GM12878 (cell line): ENCODE results near the gene PKDREJ. TPM values are rescaled to one million over a fixed set of nuclear protein-coding genes. Genes with fewer than 3 reads are reported as not detected.

Experiments used
- ATAC-seq: fragments of 200-7000 bp; cut with Tn5 transposase; 3 replicates; pipeline ENCODE4 v1.9.1; 2020; ENCODE audit warnings: mild to moderate bottlenecking, moderate library complexity
- BruUV-seq: library from RNA; stranded (reverse); fragments of 400-500 nt; replicated peaks from 2 replicates; lab custom pipeline; 2021; lab: Mats Ljungman, UMichigan
- CTCF ChIA-PET: fragments of 300-600 bp; sonication (Branson Sonifier 250); formaldehyde crosslinking; extraction: SDS; loops from one replicate; lab custom pipeline; 2021; ENCODE audit warnings: inconsistent platforms; lab: Yijun Ruan, JAX
- POLR2A ChIA-PET: fragments of 350-600 bp; formaldehyde crosslinking; extraction: SDS; loops from one replicate; lab custom pipeline; 2021; ENCODE audit warnings: inconsistent platforms; lab: Charles Lee
- RAD21 ChIA-PET: fragments of 300-600 bp; sonication (Branson Sonifier 250); formaldehyde crosslinking; loops from one replicate; lab custom pipeline; 2023; ENCODE audit warnings: antibody characterized with exemption; ENCODE audit not compliant: unreplicated experiment; lab: Charles Lee
- SMC1A ChIA-PET: fragments of 300-600 bp; sonication (Branson Sonifier 250); formaldehyde crosslinking; loops from one replicate; lab custom pipeline; 2023; ENCODE audit not compliant: unreplicated experiment, uncharacterized antibody; lab: Charles Lee
- DNase-seq: peaks from one replicate; pipeline ENCODE4 v3.0.0-alpha.2; 2011; ENCODE audit warnings: low read depth, low spot score
- FAIRE-seq: peaks from 3 replicates; lab custom pipeline; 2011; peaks lifted over from hg19 to GRCh38; lab: Jason Lieb, UNC
- H2AFZ ChIP-seq: 2 replicates; pipeline ENCODE4 v1.6.0; 2011; ENCODE audit warnings: low read depth, low read length, control low read depth; ENCODE audit not compliant: control insufficient read depth
- H3K27ac ChIP-seq: 2 replicates; pipeline ENCODE4 v1.5.1; 2011; ENCODE audit warnings: control low read depth; ENCODE audit not compliant: control insufficient read depth, insufficient read depth
- H3K27me3 ChIP-seq, 2 experiments: replicated peaks in 1 of 2; 2 replicates each; pipeline versions ENCODE4 v1.6.0 to v1.6.1; 2011; ENCODE audit warnings: low read length in 1 of 2; ENCODE audit not compliant: control insufficient read depth in 2 of 2, insufficient read depth in 2 of 2
- H3K36me3 ChIP-seq, 2 experiments: 2 replicates each; pipeline ENCODE4 v1.5.1; 2011; ENCODE audit warnings: low read length in 1 of 2; ENCODE audit not compliant: control insufficient read depth in 2 of 2, insufficient read depth in 2 of 2
- H3K4me1 ChIP-seq: 2 replicates; pipeline ENCODE4 v1.6.1; 2011; ENCODE audit warnings: mild to moderate bottlenecking, low read length, moderate library complexity, mixed read lengths; ENCODE audit not compliant: control insufficient read depth, insufficient read depth
- H3K4me2 ChIP-seq: 2 replicates; pipeline ENCODE4 v1.6.0; 2011; ENCODE audit warnings: control low read depth; ENCODE audit not compliant: control insufficient read depth, insufficient read depth
- H3K4me3 ChIP-seq: fragments of 200-600 bp; sonication (generic); 2 replicates; pipeline ENCODE4 v1.5.1; 2016
- H3K79me2 ChIP-seq: 2 replicates; pipeline ENCODE4 v1.6.0; 2011; ENCODE audit warnings: low read length; ENCODE audit not compliant: control insufficient read depth, insufficient read depth
- H3K9ac ChIP-seq: 2 replicates; pipeline ENCODE4 v1.8.0; 2011; ENCODE audit warnings: low read length, control low read depth, mixed read lengths; ENCODE audit not compliant: control insufficient read depth, insufficient read depth
- H3K9me3 ChIP-seq: replicated peaks from 3 replicates; pipeline ENCODE4 v1.5.1; 2011; ENCODE audit warnings: mild to moderate bottlenecking, low read length; ENCODE audit not compliant: control insufficient read depth, insufficient read depth
- H4K20me1 ChIP-seq: 2 replicates; pipeline ENCODE4 v1.6.0; 2011; ENCODE audit not compliant: control insufficient read depth, insufficient read depth
- IRF4 ChIP-seq: IDR thresholded peaks from 2 replicates; pipeline ENCODE4 v1.6.1; 2011; ENCODE audit warnings: low read depth, low read length
- JUNB ChIP-seq: IDR thresholded peaks from 2 replicates; pipeline ENCODE4 v1.6.1; 2016; ENCODE audit warnings: antibody characterized with exemption, mild to moderate bottlenecking
- RUNX3 ChIP-seq: IDR thresholded peaks from 2 replicates; pipeline ENCODE4 v1.6.1; 2012; ENCODE audit warnings: low read length, inconsistent platforms
- WRNIP1 ChIP-seq: IDR thresholded peaks from 2 replicates; pipeline ENCODE4 v1.6.1; 2011; ENCODE audit warnings: low read depth, low read length, improper control_type of control experiment, borderline replicate concordance
- YBX1 ChIP-seq: fragments of 450-650 bp; IDR thresholded peaks from 2 replicates; pipeline ENCODE4 v1.6.1; 2016; ENCODE audit warnings: antibody characterized with exemption
- WGBS: methylation state at CpG from one replicate; pipeline ENCODE4 v1.1.6; 2016; ENCODE audit warnings: low lambda C conversion rate; ENCODE audit not compliant: insufficient replicate concordance, insufficient coverage; ENCODE audit errors: missing lambda C conversion rate; 5-methylcytosine and 5-hydroxymethylcytosine counted together
- in situ Hi-C: fragments of 300-500 bp; cut with MboI; formaldehyde crosslinking; loops from 9 replicates; pipeline ENCODE4 v1.14.3; 2018; ENCODE audit warnings: mixed read lengths
- intact Hi-C: fragments of 100-400 bp; cut with micrococcal nuclease; formaldehyde crosslinking; loops from one replicate; pipeline ENCODE4 v1.14.2; 2022; ENCODE audit not compliant: unreplicated experiment
- polyA plus RNA-seq, 11 experiments: library from polyadenylated mRNA; depleted of rRNA in 4 of 11; unstranded in 6 of 11; stranded (reverse) in 5 of 11; fragments of >200 nt; fragmentation: Nextera tagmentation in 4 of 11; fragmentation: Illumina TruSeq in 1 of 11; extraction: Ambion mirVana in 4 of 11; extraction: Trizol in 1 of 11; gene quantifications; 1 replicate in 1 of 11; 2 replicates in 10 of 11; pipeline versions ENCODE4 v1.2.1 to v1.2.3, GENCODE V29; 2011 to 2016; ENCODE audit warnings: inconsistent platforms in 2 of 11, missing spikeins in 2 of 11, low read depth in 1 of 11
- total RNA-seq, 4 experiments: library from RNA; depleted of rRNA in 3 of 4; stranded (reverse); fragments of >200 nt in 3 of 4; fragmentation: Illumina TruSeq in 1 of 4; extraction: Trizol in 1 of 4; gene quantifications; 2 replicates each; pipeline versions ENCODE4 v1.2.1 to v1.2.3, GENCODE V29; 2013 to 2021
- TF ChIP-seq, protein P1 (sequence below): fragments of 150-350 bp; IDR thresholded peaks from 2 replicates; pipeline ENCODE4 v1.6.1; 2016; ENCODE audit warnings: low read depth, low read length

Gene PKDREJ
- total and polyA plus RNA-seq, 10 of the 15 experiments (the other 5 are each of a cell fraction or from before 2014, with no cell fraction given), result 0.02 to 0.03 TPM; not detected in 8

DNA sequence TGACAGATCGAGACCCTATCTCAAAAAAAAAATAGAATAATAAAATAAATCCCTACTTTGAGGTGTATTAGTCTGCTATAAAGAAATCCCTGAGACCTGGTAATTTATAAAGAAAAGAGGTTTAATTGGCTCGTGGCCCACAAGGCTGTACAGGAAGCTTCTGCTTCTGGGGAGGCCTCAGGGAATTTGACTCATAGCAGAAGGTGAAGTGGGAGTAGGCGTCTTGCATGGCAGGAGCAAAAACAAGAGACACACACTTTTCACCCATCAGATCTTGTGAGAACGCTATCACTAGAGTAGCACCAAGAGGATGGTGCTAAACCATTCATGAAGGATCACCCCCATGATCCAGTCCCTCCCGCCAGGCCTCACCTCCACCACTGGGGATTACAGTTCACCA is 42.2 kb downstream of the PKDREJ start:
- Histone ChIP-seq H4K20me1 (no peaks in the 10 kb centered on the region), H3K9ac (no peak overlapping the region), H2AFZ (no peak overlapping the region), H3K4me2 (no peak overlapping the region), H3K27me3 (no peaks in the 10 kb centered on the region), H3K27ac (peak overlapping the region; percentile 46), H3K4me1 (peaks cover 8% of the 10 kb centered on the region), H3K79me2 (no peaks in the 10 kb centered on the region), H3K4me3 (no peak overlapping the region), H3K9me3 (no peaks in the 10 kb centered on the region; the same call in 2 of the 3 replicates), H3K36me3 (peaks cover 0 to 2% of the 10 kb centered on the region in 2 experiments; a peak in 2 of 4 replicates)
- 13% methylated on average over 5 of the region's 5 CpGs for WGBS
- TF ChIP-seq, protein P1, sequence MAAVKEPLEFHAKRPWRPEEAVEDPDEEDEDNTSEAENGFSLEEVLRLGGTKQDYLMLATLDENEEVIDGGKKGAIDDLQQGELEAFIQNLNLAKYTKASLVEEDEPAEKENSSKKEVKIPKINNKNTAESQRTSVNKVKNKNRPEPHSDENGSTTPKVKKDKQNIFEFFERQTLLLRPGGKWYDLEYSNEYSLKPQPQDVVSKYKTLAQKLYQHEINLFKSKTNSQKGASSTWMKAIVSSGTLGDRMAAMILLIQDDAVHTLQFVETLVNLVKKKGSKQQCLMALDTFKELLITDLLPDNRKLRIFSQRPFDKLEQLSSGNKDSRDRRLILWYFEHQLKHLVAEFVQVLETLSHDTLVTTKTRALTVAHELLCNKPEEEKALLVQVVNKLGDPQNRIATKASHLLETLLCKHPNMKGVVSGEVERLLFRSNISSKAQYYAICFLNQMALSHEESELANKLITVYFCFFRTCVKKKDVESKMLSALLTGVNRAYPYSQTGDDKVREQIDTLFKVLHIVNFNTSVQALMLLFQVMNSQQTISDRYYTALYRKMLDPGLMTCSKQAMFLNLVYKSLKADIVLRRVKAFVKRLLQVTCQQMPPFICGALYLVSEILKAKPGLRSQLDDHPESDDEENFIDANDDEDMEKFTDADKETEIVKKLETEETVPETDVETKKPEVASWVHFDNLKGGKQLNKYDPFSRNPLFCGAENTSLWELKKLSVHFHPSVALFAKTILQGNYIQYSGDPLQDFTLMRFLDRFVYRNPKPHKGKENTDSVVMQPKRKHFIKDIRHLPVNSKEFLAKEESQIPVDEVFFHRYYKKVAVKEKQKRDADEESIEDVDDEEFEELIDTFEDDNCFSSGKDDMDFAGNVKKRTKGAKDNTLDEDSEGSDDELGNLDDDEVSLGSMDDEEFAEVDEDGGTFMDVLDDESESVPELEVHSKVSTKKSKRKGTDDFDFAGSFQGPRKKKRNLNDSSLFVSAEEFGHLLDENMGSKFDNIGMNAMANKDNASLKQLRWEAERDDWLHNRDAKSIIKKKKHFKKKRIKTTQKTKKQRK, result no peak
- TF ChIP-seq RUNX3 (peak; percentile 44), YBX1 (no peak), JUNB (peak; percentile 45), WRNIP1 (no peak), IRF4 (peak; percentile 63; the same call in 1 of the 2 replicates)
- ChIA-PET RAD21 (no interaction called here), SMC1A (no interaction called here), POLR2A (no interaction called here), CTCF (no interaction called here)
- ATAC-seq (no peak), FAIRE-seq (no peak), DNase-seq (peak; percentile 3)
- BruUV-seq, result no TSS peak
- intact Hi-C loops (no loop called here), in situ Hi-C loops (no loop called here)
